Keratinocyte (primary cell): Measurements from ENCODE around the gene RGS6. TPM values are rescaled to one million over a fixed set of nuclear protein-coding genes. Genes with fewer than 3 reads are reported as not detected.

Source experiments
- DNase-seq: peaks from one replicate; pipeline ENCODE4 v3.0.0-alpha.2; 2011; ENCODE audit warnings: low read depth, missing footprints, low spot score
- FAIRE-seq: peaks from 2 replicates; lab custom pipeline; 2011; peaks lifted over from hg19 to GRCh38; lab: Jason Lieb, UNC
- H2AFZ ChIP-seq: 2 replicates; pipeline ENCODE4 v1.6.0; 2012; ENCODE audit warnings: low read length, control low read depth, inconsistent platforms; ENCODE audit not compliant: control insufficient read depth
- H3K27ac ChIP-seq: 2 replicates; pipeline ENCODE4 v1.5.1; 2011; ENCODE audit warnings: low read length; ENCODE audit not compliant: control insufficient read depth, insufficient read depth
- H3K27me3 ChIP-seq: 3 replicates; pipeline ENCODE4 v1.6.0; 2011; ENCODE audit warnings: low read length; ENCODE audit not compliant: control insufficient read depth, insufficient read depth; ENCODE audit errors: extremely low read depth
- H3K36me3 ChIP-seq, 2 experiments: 2 replicates in 1 of 2; 3 replicates in 1 of 2; pipeline ENCODE4 v1.5.1; 2011; ENCODE audit warnings: low read length in 2 of 2, mild to moderate bottlenecking in 1 of 2; ENCODE audit not compliant: control insufficient read depth in 2 of 2, insufficient read depth in 2 of 2; ENCODE audit errors: extremely low read depth in 1 of 2
- H3K4me1 ChIP-seq: 3 replicates; pipeline ENCODE4 v1.5.1; 2011; ENCODE audit warnings: low read length; ENCODE audit not compliant: control insufficient read depth, insufficient read depth; ENCODE audit errors: extremely low read depth
- H3K4me2 ChIP-seq: 3 replicates; pipeline ENCODE4 v1.6.0; 2011; ENCODE audit warnings: low read depth, low read length; ENCODE audit not compliant: control insufficient read depth, insufficient read depth; ENCODE audit errors: extremely low read depth
- H3K4me3 ChIP-seq, 3 experiments: fragments of 200-600 bp in 1 of 3; sonication (generic) in 1 of 3; 2 replicates in 2 of 3; 3 replicates in 1 of 3; pipeline ENCODE4 v1.5.1; 2011 to 2016; ENCODE audit warnings: low read length in 3 of 3, mild to moderate bottlenecking in 3 of 3, control low read depth in 2 of 3, inconsistent platforms in 1 of 3, low read depth in 1 of 3, mixed read lengths in 1 of 3, mixed run types in 1 of 3, moderate library complexity in 1 of 3; ENCODE audit not compliant: control insufficient read depth in 2 of 3, insufficient read depth in 2 of 3; ENCODE audit errors: extremely low read depth in 1 of 3
- H3K79me2 ChIP-seq: 2 replicates; pipeline ENCODE4 v1.6.0; 2012; ENCODE audit warnings: low read length; ENCODE audit not compliant: control insufficient read depth, insufficient read depth
- H3K9ac ChIP-seq: 3 replicates; pipeline ENCODE4 v1.6.0; 2011; ENCODE audit warnings: low read length; ENCODE audit not compliant: control insufficient read depth, insufficient read depth; ENCODE audit errors: extremely low read depth
- H3K9me1 ChIP-seq: 3 replicates; pipeline ENCODE4 v1.6.0; 2011; ENCODE audit warnings: low read length; ENCODE audit not compliant: control insufficient read depth, insufficient read depth; ENCODE audit errors: extremely low read depth
- H3K9me3 ChIP-seq: 2 replicates; pipeline ENCODE4 v1.5.1; 2012; ENCODE audit warnings: low read depth, low read length; ENCODE audit not compliant: control insufficient read depth
- H4K20me1 ChIP-seq: 3 replicates; pipeline ENCODE4 v1.6.0; 2011; ENCODE audit warnings: low read length; ENCODE audit not compliant: control insufficient read depth, insufficient read depth; ENCODE audit errors: extremely low read depth
- EZH2 ChIP-seq: IDR thresholded peaks from one replicate; pipeline ENCODE4 v1.6.1; 2012; ENCODE audit warnings: inconsistent platforms, mild to moderate bottlenecking, low read length, moderate library complexity
- dilution Hi-C: fragments of 300-500 bp; cut with MboI; formaldehyde crosslinking; loops from one replicate; pipeline ENCODE4 v1.7.0; 2020; ENCODE audit warnings: low sequenced_read_pairs; ENCODE audit not compliant: extremely low pct_ligation_motif_present
- polyA plus RNA-seq, 5 experiments: library from polyadenylated mRNA; depleted of rRNA in 3 of 5; stranded (reverse) in 3 of 5; stranded (forward) in 1 of 5; unstranded in 1 of 5; fragments of >200 nt; gene quantifications; 1 replicate in 1 of 5; 2 replicates in 3 of 5; 3 replicates in 1 of 5; pipeline versions ENCODE4 v1.2.1 to v1.2.3, GENCODE V29; 2011 to 2012; ENCODE audit warnings: missing spikeins in 2 of 5, low read depth in 1 of 5, low replicate concordance in 1 of 5
- TF ChIP-seq, protein P1 (sequence below), 3 experiments: IDR thresholded peaks in 1 of 3; conservative IDR thresholded peaks in 1 of 3; optimal IDR thresholded peaks in 1 of 3; 2 replicates in 2 of 3; 3 replicates in 1 of 3; pipeline versions ENCODE3 to v1.5.1; 2011; ENCODE audit warnings: low read length in 3 of 3, mild to moderate bottlenecking in 3 of 3, moderate library complexity in 2 of 3, control low read depth in 1 of 3, inconsistent platforms in 1 of 3; ENCODE audit not compliant: insufficient read depth in 2 of 3; ENCODE audit errors: extremely low read depth in 1 of 3

The RGS6 gene
- polyA plus RNA-seq, 1 donor (not counting 4 experiments of a cell fraction or from before 2014, with no cell fraction given), result not detected

DNA sequence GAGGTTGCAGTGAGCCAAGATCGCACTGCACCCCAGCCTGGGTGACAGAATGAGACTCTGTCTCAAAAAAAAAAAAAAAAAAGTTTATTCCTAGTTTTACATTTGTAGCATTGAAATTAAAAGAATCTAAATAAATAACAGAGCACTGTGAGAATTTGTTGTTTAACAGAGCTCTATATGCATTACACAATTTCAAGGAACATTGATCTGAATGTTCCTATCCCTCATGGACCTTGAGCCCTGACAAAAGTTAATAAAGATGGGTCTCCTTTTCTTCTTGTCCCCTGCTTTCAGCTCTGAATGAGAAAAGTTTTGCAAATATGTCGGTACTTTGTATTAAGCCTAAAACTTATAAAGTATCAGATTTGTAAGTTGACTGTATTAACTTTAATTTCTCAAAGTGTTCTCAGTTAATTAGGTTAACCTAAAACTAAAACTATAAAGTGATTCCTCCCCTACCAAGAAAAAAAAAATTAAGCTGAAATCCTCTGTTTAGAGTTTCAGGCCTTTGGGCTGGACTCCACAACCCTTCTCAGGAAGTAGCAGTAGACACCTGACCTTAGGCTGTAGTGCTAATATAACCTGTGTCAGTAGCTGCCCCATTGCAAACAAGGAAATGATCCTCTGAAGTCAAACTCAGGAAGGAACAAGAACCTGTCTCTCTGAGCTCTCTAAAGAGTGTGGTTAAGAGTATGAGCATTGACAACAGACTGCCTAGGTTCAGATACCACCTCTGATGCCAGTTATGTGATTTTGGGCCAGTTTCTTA, 484.0 kb downstream of the RGS6 start:
- TF ChIP-seq EZH2, result no peak
- TF ChIP-seq, protein P1, sequence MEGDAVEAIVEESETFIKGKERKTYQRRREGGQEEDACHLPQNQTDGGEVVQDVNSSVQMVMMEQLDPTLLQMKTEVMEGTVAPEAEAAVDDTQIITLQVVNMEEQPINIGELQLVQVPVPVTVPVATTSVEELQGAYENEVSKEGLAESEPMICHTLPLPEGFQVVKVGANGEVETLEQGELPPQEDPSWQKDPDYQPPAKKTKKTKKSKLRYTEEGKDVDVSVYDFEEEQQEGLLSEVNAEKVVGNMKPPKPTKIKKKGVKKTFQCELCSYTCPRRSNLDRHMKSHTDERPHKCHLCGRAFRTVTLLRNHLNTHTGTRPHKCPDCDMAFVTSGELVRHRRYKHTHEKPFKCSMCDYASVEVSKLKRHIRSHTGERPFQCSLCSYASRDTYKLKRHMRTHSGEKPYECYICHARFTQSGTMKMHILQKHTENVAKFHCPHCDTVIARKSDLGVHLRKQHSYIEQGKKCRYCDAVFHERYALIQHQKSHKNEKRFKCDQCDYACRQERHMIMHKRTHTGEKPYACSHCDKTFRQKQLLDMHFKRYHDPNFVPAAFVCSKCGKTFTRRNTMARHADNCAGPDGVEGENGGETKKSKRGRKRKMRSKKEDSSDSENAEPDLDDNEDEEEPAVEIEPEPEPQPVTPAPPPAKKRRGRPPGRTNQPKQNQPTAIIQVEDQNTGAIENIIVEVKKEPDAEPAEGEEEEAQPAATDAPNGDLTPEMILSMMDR (optimal IDR thresholded peaks at IDR 0.05 in 1 of 3, IDR thresholded peaks at IDR 0.05 in 1 of 3, conservative IDR thresholded peaks at IDR 0.05 in 1 of 3; ENCODE audit: extremely low read depth in 1 of 3, insufficient read depth in 2 of 3, low read length in 3 of 3), result no peak
- no peak for FAIRE-seq

DNA sequence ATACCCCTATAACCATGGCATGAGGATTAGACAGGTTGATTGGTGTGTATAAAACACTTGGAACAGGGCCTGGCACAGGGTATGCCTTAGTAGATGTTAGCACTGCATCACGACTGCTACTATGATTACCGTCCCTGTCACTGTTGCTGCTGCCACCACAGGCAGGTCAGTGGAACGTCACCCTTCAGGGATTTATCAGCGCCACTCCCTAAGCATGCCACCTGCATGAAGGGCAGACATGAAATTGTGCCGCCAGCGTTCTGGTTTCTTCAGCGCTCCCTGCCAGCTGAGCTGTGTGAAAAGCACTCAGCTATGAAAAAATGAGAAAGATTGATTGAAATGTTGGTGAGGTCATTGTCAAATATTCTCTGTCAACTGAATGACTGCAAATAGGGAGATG, 484.7 kb downstream of the RGS6 start:
- dilution Hi-C loops, result no loop called here
- FAIRE-seq, result no peak

More for the DNA sequence above, 484.0 kb downstream of the RGS6 start:
- Histone ChIP-seq H4K20me1 (no peaks in the 10 kb centered on the region), H3K9ac (no peak overlapping the region), H3K9me3 (no peaks in the 10 kb centered on the region), H3K9me1 (no peaks in the 10 kb centered on the region), H3K27me3 (no peaks in the 10 kb centered on the region), H3K36me3 (no peaks in the 10 kb centered on the region), H3K4me3 (no peak overlapping the region), H3K27ac (no peak overlapping the region), H3K4me2 (no peak overlapping the region), H2AFZ (no peak overlapping the region), H3K4me1 (no peaks in the 10 kb centered on the region), H3K79me2 (no peaks in the 10 kb centered on the region)
- dilution Hi-C loops, result no loop called here
- DNase-seq, result no peak

More for the DNA sequence above, 484.7 kb downstream of the RGS6 start:
- no peaks in the 10 kb centered on the region for H3K79me2 ChIP-seq
- no peak overlapping the region for H3K4me3 ChIP-seq
- no peaks in the 10 kb centered on the region for H3K4me1 ChIP-seq
- no peak overlapping the region for H3K4me2 ChIP-seq
- no peak for TF ChIP-seq EZH2
- TF ChIP-seq, protein P1 (optimal IDR thresholded peaks at IDR 0.05 in 1 of 3, IDR thresholded peaks at IDR 0.05 in 1 of 3, conservative IDR thresholded peaks at IDR 0.05 in 1 of 3; ENCODE audit: extremely low read depth in 1 of 3, insufficient read depth in 2 of 3, low read length in 3 of 3), result no peak
- no peaks in the 10 kb centered on the region for H3K36me3 ChIP-seq
- H3K9me1 ChIP-seq, result no peaks in the 10 kb centered on the region
- DNase-seq, result no peak
- H3K9ac ChIP-seq, result no peak overlapping the region
- no peaks in the 10 kb centered on the region for H3K9me3 ChIP-seq
- H4K20me1 ChIP-seq, result no peaks in the 10 kb centered on the region
- H3K27me3 ChIP-seq, result no peaks in the 10 kb centered on the region
- H2AFZ ChIP-seq, result no peak overlapping the region
- H3K27ac ChIP-seq, result no peak overlapping the region
